Naive thymus-derived CD4-positive, alpha-beta T cell (primary cell): ENCODE measurements around the gene IL3. TPM values are rescaled to one million over a fixed set of nuclear protein-coding genes. Genes with fewer than 3 reads are reported as not detected.

Experiments
- ATAC-seq: fragments of 150-1000 bp; cut with Tn5 transposase; 2 replicates; pipeline ENCODE4 v1.10.0; 2021; ENCODE audit warnings: mild to moderate bottlenecking, moderate library complexity
- CTCF ChIA-PET: fragments of 350-600 bp; sonication (Branson Sonifier 250); formaldehyde crosslinking; loops from one replicate; lab custom pipeline; 2021; ENCODE audit warnings: antibody characterized with exemption; lab: Charles Lee
- POLR2A ChIA-PET: fragments of 350-600 bp; sonication (Branson Sonifier 250); formaldehyde crosslinking; loops from one replicate; lab custom pipeline; 2021; ENCODE audit warnings: antibody characterized with exemption, inconsistent platforms; lab: Charles Lee
- DNase-seq, 9 donors: peaks; one replicate each; pipeline versions ENCODE4 v3.0.0 to v3.0.0-alpha.2; 2020 to 2022; ENCODE audit warnings: mixed read lengths in 1 of 9
- H3K27ac ChIP-seq: one replicate; pipeline ENCODE4 v1.7.0; 2013; ENCODE audit warnings: mild to moderate bottlenecking, low read depth, low read length, moderate library complexity
- H3K27me3 ChIP-seq, 2 donors: one replicate each; pipeline ENCODE4 v1.7.0; 2013; ENCODE audit warnings: low read length in 2 of 2, mild to moderate bottlenecking in 2 of 2, moderate library complexity in 2 of 2; ENCODE audit not compliant: control insufficient read depth in 2 of 2, insufficient read depth in 2 of 2
- H3K36me3 ChIP-seq, 3 experiments: 1 replicate in 2 of 3; 2 replicates in 1 of 3; pipeline ENCODE4 v1.7.0; 2013; ENCODE audit warnings: low read length in 3 of 3, mild to moderate bottlenecking in 3 of 3, moderate library complexity in 1 of 3; ENCODE audit not compliant: insufficient read depth in 3 of 3, control insufficient read depth in 2 of 3
- H3K4me1 ChIP-seq, 2 donors: one replicate each; pipeline ENCODE4 v1.7.0; 2013; ENCODE audit warnings: low read length in 2 of 2, mild to moderate bottlenecking in 2 of 2, moderate library complexity in 1 of 2; ENCODE audit not compliant: control insufficient read depth in 2 of 2, insufficient read depth in 2 of 2
- H3K4me3 ChIP-seq: 2 replicates; pipeline ENCODE4 v1.7.0; 2013; ENCODE audit warnings: mild to moderate bottlenecking, low read length
- H3K9me3 ChIP-seq, 3 experiments: 1 replicate in 2 of 3; 2 replicates in 1 of 3; pipeline ENCODE4 v1.7.0; 2013; ENCODE audit warnings: low read length in 3 of 3; ENCODE audit not compliant: control insufficient read depth in 2 of 3
- H3K27ac Mint-ChIP-seq, 9 donors: one replicate each; pipeline ENCODE4 v1.8.0; 2020 to 2022; ENCODE audit warnings: mixed read lengths in 9 of 9, mild to moderate bottlenecking in 8 of 9, moderate library complexity in 5 of 9, inconsistent platforms in 2 of 9
- H3K27me3 Mint-ChIP-seq, 5 donors: one replicate each; pipeline ENCODE4 v1.8.0; 2021 to 2022; ENCODE audit warnings: mixed read lengths in 5 of 5, mild to moderate bottlenecking in 1 of 5
- H3K36me3 Mint-ChIP-seq, 5 donors: one replicate each; pipeline ENCODE4 v1.8.0; 2020 to 2022; ENCODE audit warnings: mixed read lengths in 5 of 5, mild to moderate bottlenecking in 3 of 5, inconsistent platforms in 1 of 5
- H3K4me1 Mint-ChIP-seq, 7 donors: one replicate each; pipeline ENCODE4 v1.8.0; 2020 to 2022; ENCODE audit warnings: mixed read lengths in 7 of 7, mild to moderate bottlenecking in 3 of 7, inconsistent platforms in 1 of 7
- H3K4me3 Mint-ChIP-seq, 10 donors: one replicate each; pipeline ENCODE4 v1.8.0; 2020 to 2022; ENCODE audit warnings: mild to moderate bottlenecking in 10 of 10, mixed read lengths in 10 of 10, moderate library complexity in 6 of 10, inconsistent platforms in 2 of 10
- H3K9me3 Mint-ChIP-seq, 11 donors: one replicate each; pipeline ENCODE4 v1.8.0; 2020 to 2022; ENCODE audit warnings: mixed read lengths in 11 of 11, mild to moderate bottlenecking in 4 of 11, inconsistent platforms in 1 of 11, moderate library complexity in 1 of 11
- intact Hi-C, 2 donors: fragments of 100-400 bp; cut with micrococcal nuclease; formaldehyde crosslinking; loops; one replicate each; pipeline ENCODE4 v1.15.1; 2023
- polyA plus RNA-seq, 2 donors: library from polyadenylated mRNA; unstranded; fragments of 300-500 nt; fragmentation: Illumina TruSeq; gene quantifications; one replicate each; pipeline ENCODE4 v1.2.3, GENCODE V29; 2021
- total RNA-seq, 6 experiments: library from RNA in 5 of 6; stranded (reverse) in 5 of 6; gene quantifications; 1 replicate in 5 of 6; 2 replicates in 1 of 6; pipeline ENCODE4 v1.2.3 and lab custom pipeline; 2021 to 2026

The IL3 gene
- total and polyA plus RNA-seq, 7 experiments from 2014 or later, result 1.3 TPM; not detected in 6

GRCh38 chr5:132099905-132100304, 39.5 kb downstream of the IL3 start:
- H3K27me3 ChIP-seq, result no peaks in the 10 kb centered on the region
- CTCF ChIA-PET, result interaction anchor here (1.2 kb wide), 1 partner anchor 37 kb away, joined by 3 read pairs; no protein-coding TSS in a partner anchor
- no peaks in the 10 kb centered on the region for H3K36me3 ChIP-seq
- POLR2A ChIA-PET, result no interaction called here
- Mint-ChIP-seq H3K4me1 (peaks cover 41 to 89% (median 50%) of the 10 kb centered on the region in 7 donors), H3K36me3 (peaks cover 0 to 20% (median 0%) of the 10 kb centered on the region in 5 donors), H3K27me3 (no peaks in the 10 kb centered on the region), H3K27ac (peak overlapping the region in 3 of 9 donors; percentile 19 to 70 (median 29)), H3K9me3 (peaks cover 0 to 3% (median 0%) of the 10 kb centered on the region in 11 donors), H3K4me3 (peak overlapping the region in 1 of 10 donors; percentile 34)
- no peaks in the 10 kb centered on the region for H3K9me3 ChIP-seq
- ATAC-seq, result no peak
- no peak overlapping the region for H3K4me3 ChIP-seq
- no peak overlapping the region for H3K27ac ChIP-seq
- no peak for DNase-seq
- peaks cover 40 to 81% of the 10 kb centered on the region in 2 donors for H3K4me1 ChIP-seq
- intact Hi-C loops, result loop anchor here (5.0 to 10.0 kb wide), 4 partner anchors 75 to 845 kb away; no protein-coding TSS in a partner anchor

GRCh38 chr5:132100672-132101261, 40.3 kb downstream of the IL3 start:
- Histone ChIP-seq H3K4me1 (peaks cover 40 to 81% of the 10 kb centered on the region in 2 donors), H3K27me3 (no peaks in the 10 kb centered on the region), H3K27ac (no peak overlapping the region), H3K9me3 (no peaks in the 10 kb centered on the region), H3K4me3 (no peak overlapping the region), H3K36me3 (no peaks in the 10 kb centered on the region)
- Mint-ChIP-seq H3K9me3 (peaks cover 0 to 3% (median 0%) of the 10 kb centered on the region in 11 donors), H3K4me3 (peak overlapping the region in 8 of 10 donors; percentile 14 to 83 (median 59)), H3K4me1 (peaks cover 42 to 89% (median 51%) of the 10 kb centered on the region in 7 donors), H3K36me3 (peaks cover 0 to 26% (median 0%) of the 10 kb centered on the region in 5 donors), H3K27me3 (no peaks in the 10 kb centered on the region), H3K27ac (peak overlapping the region in 3 of 9 donors; percentile 5 to 77 (median 25))
- CTCF ChIA-PET, result no interaction called here
- peak in 4 of 9 donors; percentile 11 to 28 (median 19) for DNase-seq
- intact Hi-C loops, result loop anchor here (1.0 to 10.0 kb wide), 5 partner anchors 17 to 846 kb away; no protein-coding TSS in a partner anchor
- POLR2A ChIA-PET, result no interaction called here
- peak; percentile 17 for ATAC-seq

DNA sequence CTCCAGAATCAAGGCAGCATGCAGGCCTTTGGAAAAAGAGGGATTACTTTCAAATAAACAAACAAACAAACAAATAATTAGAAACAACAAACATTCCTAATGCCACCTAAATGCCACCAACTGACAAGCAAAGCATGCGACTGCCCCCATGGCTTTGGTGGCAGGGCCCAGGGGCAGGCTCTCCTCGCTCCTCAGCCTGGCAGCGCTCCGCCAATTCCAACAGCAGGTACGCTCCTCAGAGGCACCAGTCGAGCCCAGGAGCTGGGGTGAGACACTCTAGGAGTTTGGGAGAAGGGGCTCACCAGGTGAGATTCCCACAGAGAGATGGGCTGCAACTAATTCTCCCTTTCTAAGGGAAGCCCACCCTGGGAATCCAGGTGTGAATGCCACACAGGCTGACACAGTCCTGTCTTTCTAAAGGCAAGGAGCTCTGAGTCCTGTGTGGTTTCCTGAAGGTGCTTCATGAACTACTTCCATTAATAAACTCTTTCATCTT, 41.0 kb downstream of the IL3 start:
- peaks cover 42 to 89% (median 51%) of the 10 kb centered on the region in 7 donors for H3K4me1 Mint-ChIP-seq
- no peaks in the 10 kb centered on the region for H3K36me3 ChIP-seq
- H3K4me3 Mint-ChIP-seq, result peak overlapping the region in 6 of 10 donors; percentile 27 to 83 (median 59)
- DNase-seq (no peak), ATAC-seq (no peak)
- peak overlapping the region in 2 of 9 donors; percentile 25 to 77 for H3K27ac Mint-ChIP-seq
- H3K9me3 Mint-ChIP-seq, result peaks cover 0 to 3% (median 0%) of the 10 kb centered on the region in 11 donors
- H3K4me1 ChIP-seq, result peaks cover 40 to 80% of the 10 kb centered on the region in 2 donors
- H3K36me3 Mint-ChIP-seq, result peaks cover 0 to 29% (median 0%) of the 10 kb centered on the region in 5 donors
- H3K9me3 ChIP-seq, result no peaks in the 10 kb centered on the region
- no peak overlapping the region for H3K27ac ChIP-seq
- no peak overlapping the region for H3K4me3 ChIP-seq
- no peaks in the 10 kb centered on the region for H3K27me3 Mint-ChIP-seq
- ChIA-PET POLR2A (no interaction called here), CTCF (interaction anchor here (0.9 kb wide), 1 partner anchor 39 kb away, joined by 3 read pairs; no protein-coding TSS in a partner anchor)
- intact Hi-C loops, result loop anchor here (1.0 to 10.0 kb wide), 5 partner anchors 18 to 847 kb away; no protein-coding TSS in a partner anchor
- H3K27me3 ChIP-seq, result no peaks in the 10 kb centered on the region

DNA sequence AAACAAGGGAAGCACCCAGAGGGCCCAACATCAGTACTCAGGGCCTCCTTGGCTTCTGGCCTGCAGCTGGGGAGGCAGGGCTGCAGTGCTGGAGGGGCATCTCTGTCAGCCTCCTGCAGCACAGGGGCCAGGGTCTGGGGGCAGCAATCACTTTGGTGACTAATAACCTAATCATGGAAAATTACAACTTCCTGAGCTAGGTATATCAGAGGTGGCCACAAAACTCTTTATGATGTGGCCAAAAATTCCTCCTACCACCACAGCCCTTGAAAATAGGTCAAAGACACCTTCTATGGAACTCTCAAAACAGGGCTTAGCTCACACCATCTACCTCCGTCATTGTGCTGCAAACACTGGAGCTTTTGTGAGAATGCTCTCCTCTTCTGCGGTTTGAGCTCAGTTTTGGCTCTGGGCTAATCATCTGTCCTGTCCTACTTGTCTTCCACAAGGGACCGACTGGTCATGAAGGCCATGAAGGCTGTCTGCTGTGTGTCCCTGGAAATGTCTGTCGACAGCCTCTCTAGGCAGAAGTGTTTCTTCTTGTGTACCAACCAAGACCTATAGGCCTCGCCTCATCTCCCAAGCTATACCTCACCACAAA, 41.7 kb downstream of the IL3 start:
- intact Hi-C loops, result loop anchor here (2.0 to 10.0 kb wide), 5 partner anchors 73 to 847 kb away; no protein-coding TSS in a partner anchor
- H3K27me3 Mint-ChIP-seq, result no peaks in the 10 kb centered on the region
- DNase-seq (peak in 1 of 9 donors; percentile 62), ATAC-seq (peak; percentile 30)
- peaks cover 0 to 3% (median 0%) of the 10 kb centered on the region in 11 donors for H3K9me3 Mint-ChIP-seq
- peaks cover 42 to 86% (median 51%) of the 10 kb centered on the region in 7 donors for H3K4me1 Mint-ChIP-seq
- no peaks in the 10 kb centered on the region for H3K9me3 ChIP-seq
- POLR2A ChIA-PET, result no interaction called here
- no peak overlapping the region for H3K4me3 ChIP-seq
- peak overlapping the region in 6 of 10 donors; percentile 4 to 63 (median 32) for H3K4me3 Mint-ChIP-seq
- no peaks in the 10 kb centered on the region for H3K27me3 ChIP-seq
- CTCF ChIA-PET, result interaction anchor here (0.9 kb wide), 1 partner anchor 39 kb away, joined by 3 read pairs; no protein-coding TSS in a partner anchor
- peak overlapping the region in 4 of 9 donors; percentile 2 to 86 (median 10) for H3K27ac Mint-ChIP-seq
- peaks cover 40 to 80% of the 10 kb centered on the region in 2 donors for H3K4me1 ChIP-seq
- no peak overlapping the region for H3K27ac ChIP-seq
- H3K36me3 Mint-ChIP-seq, result peaks cover 0 to 26% (median 0%) of the 10 kb centered on the region in 5 donors
- H3K36me3 ChIP-seq, result no peaks in the 10 kb centered on the region

DNA sequence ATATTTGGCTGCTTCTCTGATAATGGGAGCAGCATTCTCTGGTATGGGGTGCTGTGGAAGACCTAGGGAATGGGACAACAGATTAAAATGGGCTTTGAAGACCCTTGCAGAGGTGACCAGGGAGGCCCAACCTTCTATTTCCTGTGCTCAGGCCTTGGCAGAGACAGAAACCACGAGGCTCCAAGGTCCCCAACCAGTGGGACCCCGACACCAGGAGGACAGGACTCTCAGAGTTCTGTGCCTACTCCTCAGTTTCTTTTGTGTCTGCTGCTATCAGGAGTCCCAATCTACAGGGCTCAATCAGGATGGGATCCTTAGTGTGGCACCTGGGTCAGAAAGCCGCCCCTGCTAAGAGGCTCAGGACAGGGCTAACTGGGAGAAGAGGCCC, 42.5 kb downstream of the IL3 start:
- H3K9me3 ChIP-seq, result no peaks in the 10 kb centered on the region
- Mint-ChIP-seq H3K9me3 (peaks cover 0 to 4% (median 0%) of the 10 kb centered on the region in 11 donors), H3K4me1 (peaks cover 42 to 88% (median 51%) of the 10 kb centered on the region in 7 donors), H3K4me3 (peak overlapping the region in 4 of 10 donors; percentile 11 to 63 (median 56)), H3K27me3 (no peaks in the 10 kb centered on the region), H3K27ac (peak overlapping the region in 4 of 9 donors; percentile 6 to 86 (median 58)), H3K36me3 (peaks cover 0 to 30% (median 0%) of the 10 kb centered on the region in 5 donors)
- CTCF ChIA-PET, result no interaction called here
- intact Hi-C loops, result loop anchor here (1.0 to 10.0 kb wide), 11 partner anchors 8 to 848 kb away; partner anchors contain the start of gene FNIP1 (in 1 of the 2)
- H3K4me1 ChIP-seq, result peaks cover 40 to 77% of the 10 kb centered on the region in 2 donors
- H3K4me3 ChIP-seq, result peak overlapping the region; percentile 0
- no peaks in the 10 kb centered on the region for H3K27me3 ChIP-seq
- no peaks in the 10 kb centered on the region for H3K36me3 ChIP-seq
- H3K27ac ChIP-seq, result no peak overlapping the region
- POLR2A ChIA-PET, result no interaction called here
- no peak for DNase-seq
- ATAC-seq, result no peak

DNA sequence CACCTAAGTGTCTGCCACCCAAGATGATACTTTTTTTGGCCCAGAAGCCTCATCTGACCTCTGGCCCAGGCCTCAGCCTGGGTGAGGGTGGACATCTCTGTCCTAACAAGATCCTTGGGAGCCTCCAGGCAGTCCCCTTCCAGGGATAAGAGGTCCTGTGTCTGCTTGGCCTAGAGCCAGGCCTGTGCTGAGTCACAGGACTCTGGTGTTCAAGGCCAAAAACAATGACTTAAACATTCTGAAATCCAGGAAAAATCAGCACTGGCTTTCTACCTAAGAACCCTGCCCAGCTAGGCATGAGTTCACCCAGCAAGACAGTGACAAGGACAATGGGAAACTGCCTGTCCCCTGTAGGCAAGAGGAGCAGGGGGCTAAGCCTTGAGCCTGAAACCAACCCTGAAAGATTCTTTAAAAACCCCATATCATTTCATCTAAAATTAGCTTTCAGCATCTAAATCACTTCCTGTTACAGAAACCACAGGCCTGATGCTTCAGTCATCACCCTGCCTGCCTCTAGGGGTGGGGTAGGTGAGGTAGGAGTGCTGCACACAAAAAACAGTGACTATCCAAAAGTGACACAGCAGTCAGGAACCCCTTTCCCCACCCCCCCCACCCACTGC, 43.0 kb downstream of the IL3 start:
- no peaks in the 10 kb centered on the region for H3K36me3 ChIP-seq
- H3K9me3 ChIP-seq, result no peaks in the 10 kb centered on the region
- H3K9me3 Mint-ChIP-seq, result peaks cover 0 to 7% (median 0%) of the 10 kb centered on the region in 11 donors
- H3K27ac Mint-ChIP-seq, result peak overlapping the region in 8 of 9 donors; percentile 14 to 86 (median 64)
- H3K4me3 ChIP-seq, result peak overlapping the region; percentile 0
- intact Hi-C loops, result loop anchor here (1.0 to 10.0 kb wide), 11 partner anchors 8 to 849 kb away; partner anchors contain the start of gene FNIP1 (in 1 of the 2)
- ChIA-PET POLR2A (no interaction called here), CTCF (no interaction called here)
- peaks cover 42 to 86% (median 51%) of the 10 kb centered on the region in 7 donors for H3K4me1 Mint-ChIP-seq
- H3K4me1 ChIP-seq, result peaks cover 40 to 72% of the 10 kb centered on the region in 2 donors
- DNase-seq, result peak in 8 of 9 donors; percentile 49 to 82 (median 72)
- ATAC-seq, result peak; percentile 92
- no peak overlapping the region for H3K27ac ChIP-seq
- H3K36me3 Mint-ChIP-seq, result peaks cover 0 to 32% (median 0%) of the 10 kb centered on the region in 5 donors
- no peaks in the 10 kb centered on the region for H3K27me3 ChIP-seq
- H3K4me3 Mint-ChIP-seq, result peak overlapping the region in 9 of 10 donors; percentile 16 to 74 (median 56)
- H3K27me3 Mint-ChIP-seq, result no peaks in the 10 kb centered on the region
